SK-N-SH treated with all-trans-retinoic acid at 6 μM for 48 hours (cell line): ENCODE results near the gene LRMDA.

Experiments used
- BACH2 ChIP-seq: fragments of 250-450 bp; sonication (Bioruptor Pico); IDR thresholded peaks from 2 replicates; pipeline ENCODE4 v1.9.0; 2021; ENCODE audit warnings: mild to moderate bottlenecking, borderline replicate concordance
- CSDC2 ChIP-seq: fragments of 250-450 bp; sonication (Bioruptor Pico); IDR thresholded peaks from 2 replicates; pipeline ENCODE4 v1.5.0; 2020; ENCODE audit warnings: mild to moderate bottlenecking, moderate library complexity
- ISL1 ChIP-seq: fragments of 250-450 bp; sonication (Bioruptor Pico); IDR thresholded peaks from 2 replicates; pipeline ENCODE4 v2.1.2; 2022; ENCODE audit warnings: mild to moderate bottlenecking, moderate library complexity
- PATZ1 ChIP-seq: fragments of 250-450 bp; sonication (Bioruptor Pico); IDR thresholded peaks from 2 replicates; pipeline ENCODE4 v1.8.0; 2020; ENCODE audit warnings: mild to moderate bottlenecking, moderate library complexity, borderline replicate concordance
- RARB ChIP-seq: fragments of 250-450 bp; sonication (Bioruptor Pico); IDR thresholded peaks from 2 replicates; pipeline ENCODE4 v1.8.0; 2021; ENCODE audit warnings: mild to moderate bottlenecking, moderate library complexity
- ZNF565 ChIP-seq: fragments of 450-650 bp; formaldehyde crosslinking; conservative IDR thresholded peaks from 2 replicates; pipeline ENCODE4 v1.5.0; 2020; ENCODE audit warnings: low read depth, mild to moderate bottlenecking, moderate library complexity
- TF ChIP-seq, protein P1 (sequence below): fragments of 250-450 bp; sonication (Bioruptor Pico); IDR thresholded peaks from 2 replicates; pipeline ENCODE4 v1.5.0; 2020; ENCODE audit warnings: mild to moderate bottlenecking, moderate library complexity

- no peak for TF ChIP-seq PATZ1 (CRISPR knock-in tag)
- TF ChIP-seq ISL1, result no peak
- TF ChIP-seq, protein P1, sequence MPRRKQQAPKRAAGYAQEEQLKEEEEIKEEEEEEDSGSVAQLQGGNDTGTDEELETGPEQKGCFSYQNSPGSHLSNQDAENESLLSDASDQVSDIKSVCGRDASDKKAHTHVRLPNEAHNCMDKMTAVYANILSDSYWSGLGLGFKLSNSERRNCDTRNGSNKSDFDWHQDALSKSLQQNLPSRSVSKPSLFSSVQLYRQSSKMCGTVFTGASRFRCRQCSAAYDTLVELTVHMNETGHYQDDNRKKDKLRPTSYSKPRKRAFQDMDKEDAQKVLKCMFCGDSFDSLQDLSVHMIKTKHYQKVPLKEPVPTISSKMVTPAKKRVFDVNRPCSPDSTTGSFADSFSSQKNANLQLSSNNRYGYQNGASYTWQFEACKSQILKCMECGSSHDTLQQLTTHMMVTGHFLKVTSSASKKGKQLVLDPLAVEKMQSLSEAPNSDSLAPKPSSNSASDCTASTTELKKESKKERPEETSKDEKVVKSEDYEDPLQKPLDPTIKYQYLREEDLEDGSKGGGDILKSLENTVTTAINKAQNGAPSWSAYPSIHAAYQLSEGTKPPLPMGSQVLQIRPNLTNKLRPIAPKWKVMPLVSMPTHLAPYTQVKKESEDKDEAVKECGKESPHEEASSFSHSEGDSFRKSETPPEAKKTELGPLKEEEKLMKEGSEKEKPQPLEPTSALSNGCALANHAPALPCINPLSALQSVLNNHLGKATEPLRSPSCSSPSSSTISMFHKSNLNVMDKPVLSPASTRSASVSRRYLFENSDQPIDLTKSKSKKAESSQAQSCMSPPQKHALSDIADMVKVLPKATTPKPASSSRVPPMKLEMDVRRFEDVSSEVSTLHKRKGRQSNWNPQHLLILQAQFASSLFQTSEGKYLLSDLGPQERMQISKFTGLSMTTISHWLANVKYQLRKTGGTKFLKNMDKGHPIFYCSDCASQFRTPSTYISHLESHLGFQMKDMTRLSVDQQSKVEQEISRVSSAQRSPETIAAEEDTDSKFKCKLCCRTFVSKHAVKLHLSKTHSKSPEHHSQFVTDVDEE (CRISPR knock-in tag), result no peak
- no peak for TF ChIP-seq ZNF565 (CRISPR knock-in tag)
- no peak for TF ChIP-seq BACH2
- no peak for TF ChIP-seq CSDC2 (CRISPR knock-in tag)
- TF ChIP-seq RARB (CRISPR knock-in tag), result no peak
These were observed 6.9 kb upstream of the LRMDA start for GRCh38 chr10:75424571-75424970.
